Duodenal mucosa (tissue), 2 donors: ENCODE data around the gene SLC25A39.

ENCODE experiments used
- H3K27ac ChIP-seq: one replicate; pipeline ENCODE4 v1.7.0; 2013; ENCODE audit warnings: low read depth, low read length
- H3K27me3 ChIP-seq, 2 donors: one replicate each; pipeline ENCODE4 v1.7.0; 2013; ENCODE audit warnings: low read length in 2 of 2, control low read depth in 1 of 2; ENCODE audit not compliant: insufficient read depth in 2 of 2, control insufficient read depth in 1 of 2
- H3K36me3 ChIP-seq, 2 donors: one replicate each; pipeline ENCODE4 v1.7.0; 2013; ENCODE audit warnings: low read length in 2 of 2, control low read depth in 1 of 2; ENCODE audit not compliant: insufficient read depth in 2 of 2, control insufficient read depth in 1 of 2
- H3K4me1 ChIP-seq, 2 donors: one replicate each; pipeline ENCODE4 v1.7.0; 2013; ENCODE audit warnings: low read length in 2 of 2, control low read depth in 1 of 2; ENCODE audit not compliant: insufficient read depth in 2 of 2, control insufficient read depth in 1 of 2
- H3K4me3 ChIP-seq, 2 donors: one replicate each; pipeline ENCODE4 v1.7.0; 2013; ENCODE audit warnings: low read length in 2 of 2, low read depth in 1 of 2
- H3K9ac ChIP-seq, 2 donors: one replicate each; pipeline ENCODE4 v1.7.0; 2013; ENCODE audit warnings: low read length in 2 of 2, low read depth in 1 of 2
- H3K9me3 ChIP-seq, 2 donors: one replicate each; pipeline ENCODE4 v1.7.0; 2013; ENCODE audit warnings: low read length in 2 of 2, control low read depth in 1 of 2; ENCODE audit not compliant: control insufficient read depth in 1 of 2

SLC25A39 gene

GRCh38 chr17:44307387-44308186 lies 17.0 kb downstream of the SLC25A39 start:
- Histone ChIP-seq H3K4me3 (peak overlapping the region; percentile 30 to 32), H3K27me3 (peaks cover 2 to 9% of the 10 kb centered on the region in 2 donors), H3K4me1 (peaks cover 6% of the 10 kb centered on the region in 2 donors), H3K27ac (no peak overlapping the region), H3K9me3 (no peaks in the 10 kb centered on the region), H3K9ac (no peak overlapping the region), H3K36me3 (no peaks in the 10 kb centered on the region)

- Histone ChIP-seq H3K27ac (no peak overlapping the region), H3K36me3 (no peaks in the 10 kb centered on the region), H3K9ac (no peak overlapping the region), H3K4me3 (no peak overlapping the region), H3K4me1 (peaks cover 6% of the 10 kb centered on the region in 2 donors), H3K9me3 (no peaks in the 10 kb centered on the region), H3K27me3 (peaks cover 7 to 9% of the 10 kb centered on the region in 2 donors)
Observed at GRCh38 chr17:44304651-44305050, 20.0 kb downstream of the SLC25A39 start.

- H3K27me3 ChIP-seq, result peaks cover 0 to 7% of the 10 kb centered on the region in 2 donors
- H3K9me3 ChIP-seq, result no peaks in the 10 kb centered on the region
Observed at GRCh38 chr17:44297975-44298374, 26.6 kb downstream of the SLC25A39 start.

GRCh38 chr17:44293509-44294226 lies 31.0 kb downstream of the SLC25A39 start:
- Histone ChIP-seq H3K9me3 (no peaks in the 10 kb centered on the region), H3K27ac (no peak overlapping the region), H3K36me3 (no peaks in the 10 kb centered on the region), H3K4me3 (no peak overlapping the region), H3K4me1 (no peaks in the 10 kb centered on the region), H3K27me3 (peaks cover 0 to 3% of the 10 kb centered on the region in 2 donors), H3K9ac (no peak overlapping the region)

More at GRCh38 chr17:44297975-44298374, 26.6 kb downstream of the SLC25A39 start:
- Histone ChIP-seq H3K9ac (no peak overlapping the region), H3K27ac (no peak overlapping the region), H3K4me1 (no peaks in the 10 kb centered on the region), H3K4me3 (no peak overlapping the region), H3K36me3 (no peaks in the 10 kb centered on the region)

- Histone ChIP-seq H3K4me1 (no peaks in the 10 kb centered on the region), H3K27ac (no peak overlapping the region), H3K9me3 (no peaks in the 10 kb centered on the region), H3K27me3 (peaks cover 0 to 4% of the 10 kb centered on the region in 2 donors), H3K9ac (no peak overlapping the region), H3K36me3 (no peaks in the 10 kb centered on the region), H3K4me3 (no peak overlapping the region)
Observed at GRCh38 chr17:44287651-44288050, 37.0 kb downstream of the SLC25A39 start.

GRCh38 chr17:44284024-44284400 lies 40.6 kb downstream of the SLC25A39 start:
- Histone ChIP-seq H3K9ac (no peak overlapping the region), H3K9me3 (no peaks in the 10 kb centered on the region), H3K36me3 (no peaks in the 10 kb centered on the region), H3K4me1 (peaks cover 11 to 17% of the 10 kb centered on the region in 2 donors), H3K27ac (no peak overlapping the region), H3K4me3 (no peak overlapping the region), H3K27me3 (peaks cover 0 to 4% of the 10 kb centered on the region in 2 donors)

GRCh38 chr17:44283344-44284023 lies 41.1 kb downstream of the SLC25A39 start:
- Histone ChIP-seq H3K4me3 (no peak overlapping the region), H3K9me3 (no peaks in the 10 kb centered on the region), H3K27ac (no peak overlapping the region), H3K4me1 (peaks cover 11 to 18% of the 10 kb centered on the region in 2 donors), H3K9ac (no peak overlapping the region), H3K27me3 (peaks cover 0 to 1% of the 10 kb centered on the region in 2 donors), H3K36me3 (no peaks in the 10 kb centered on the region)

- no peak overlapping the region for H3K9ac ChIP-seq
- H3K4me1 ChIP-seq, result peaks cover 11 to 18% of the 10 kb centered on the region in 2 donors
- H3K27ac ChIP-seq, result no peak overlapping the region
- H3K36me3 ChIP-seq, result no peaks in the 10 kb centered on the region
- no peaks in the 10 kb centered on the region for H3K9me3 ChIP-seq
- H3K4me3 ChIP-seq, result no peak overlapping the region
- no peaks in the 10 kb centered on the region for H3K27me3 ChIP-seq
Observed at GRCh38 chr17:44282264-44282663, 42.4 kb downstream of the SLC25A39 start.

GRCh38 chr17:44281570-44281969 lies 43.1 kb downstream of the SLC25A39 start:
- peaks cover 11 to 18% of the 10 kb centered on the region in 2 donors for H3K4me1 ChIP-seq
- no peaks in the 10 kb centered on the region for H3K27me3 ChIP-seq
- no peaks in the 10 kb centered on the region for H3K36me3 ChIP-seq
- H3K9ac ChIP-seq, result no peak overlapping the region
- H3K27ac ChIP-seq, result no peak overlapping the region
- no peak overlapping the region for H3K4me3 ChIP-seq
- H3K9me3 ChIP-seq, result no peaks in the 10 kb centered on the region
